NCI-H526 treated with DMSO at 0.1 percent for 48 hours (cell line): ENCODE measurements around the gene SNX7.

ENCODE experiments used
- DNase-seq: peaks from one replicate; lab custom pipeline; 2025; lab: John Stamatoyannopoulos, UW

SNX7 gene

GRCh38 chr1:98661544-98662355 lies at the start of gene SNX7:
SNX7 (plus strand) TSS chr1:98661721; CDS start chr1:98661732, 11 bp downstream.
- peak; percentile 75 for DNase-seq

GRCh38 chr1:98637316-98637715 lies 24.2 kb upstream of the SNX7 start:
- no peak for DNase-seq

GRCh38 chr1:98638185-98638584 lies 23.3 kb upstream of the SNX7 start:
- no peak for DNase-seq

GRCh38 chr1:98644510-98644909 lies 17.0 kb upstream of the SNX7 start:
- no peak for DNase-seq

GRCh38 chr1:98651116-98651632 lies 10.3 kb upstream of the SNX7 start:
- no peak for DNase-seq

- DNase-seq: no peak
Measured at GRCh38 chr1:98653123-98653522, 8.4 kb upstream of the SNX7 start.

- no peak for DNase-seq
Measured at GRCh38 chr1:98659879-98660278, 1.6 kb upstream of the SNX7 start.

- DNase-seq: no peak
Measured at GRCh38 chr1:98660940-98661543, 479 bp upstream of the SNX7 start.

GRCh38 chr1:98662356-98662670 lies 792 bp downstream of the SNX7 start:
- DNase-seq: no peak

GRCh38 chr1:98668733-98669132 lies 7.2 kb downstream of the SNX7 start:
- no peak for DNase-seq

- DNase-seq: no peak
Measured at GRCh38 chr1:98669355-98670296, 8.1 kb downstream of the SNX7 start.

GRCh38 chr1:98672189-98672588 lies 10.7 kb downstream of the SNX7 start:
- no peak for DNase-seq

GRCh38 chr1:98674075-98674781 lies 12.7 kb downstream of the SNX7 start:
- DNase-seq: no peak

- DNase-seq: no peak
Measured at GRCh38 chr1:98675282-98675681, 13.8 kb downstream of the SNX7 start.

- no peak for DNase-seq
Measured at GRCh38 chr1:98677288-98677687, 15.8 kb downstream of the SNX7 start.

- DNase-seq: no peak
Measured at GRCh38 chr1:98681812-98682211, 20.3 kb downstream of the SNX7 start.

- DNase-seq: no peak
Measured at GRCh38 chr1:98688110-98688739, 26.7 kb downstream of the SNX7 start.

GRCh38 chr1:98690576-98690975 lies 29.1 kb downstream of the SNX7 start:
- no peak for DNase-seq

- DNase-seq: no peak
Measured at GRCh38 chr1:98692482-98692881, 31.0 kb downstream of the SNX7 start.

- DNase-seq: peak; percentile 51
Measured at GRCh38 chr1:98693385-98693784, 31.9 kb downstream of the SNX7 start.

- no peak for DNase-seq
Measured at GRCh38 chr1:98696077-98696476, 34.6 kb downstream of the SNX7 start.
